GM15510 (cell line): ENCODE results near the gene PLEKHD1.

Experiments
- POLR2A ChIP-seq: IDR thresholded peaks from 3 replicates; pipeline ENCODE4 v1.6.1; 2011; ENCODE audit warnings: borderline replicate concordance; ENCODE audit not compliant: insufficient read length; ENCODE audit errors: extremely low read depth

The PLEKHD1 gene

DNA sequence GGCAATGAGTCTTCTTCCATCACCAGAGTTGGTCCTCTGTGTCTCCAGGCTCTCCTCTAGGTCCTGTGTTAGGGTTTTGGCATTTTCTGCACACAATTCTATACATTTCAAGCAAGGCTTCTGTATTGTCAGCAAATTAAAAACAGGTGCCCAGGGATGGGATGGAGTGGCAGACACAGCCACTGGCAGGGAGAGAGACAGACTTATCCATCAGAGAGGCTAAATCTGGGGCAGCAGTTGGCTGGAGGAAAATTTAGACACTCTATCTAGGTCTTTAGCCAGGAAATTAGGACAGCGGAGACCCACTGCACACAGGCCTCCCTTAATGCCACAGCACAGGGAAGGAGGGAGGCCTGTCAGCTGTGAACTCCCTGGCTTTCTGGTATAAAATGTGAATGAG is 20.2 kb downstream of the PLEKHD1 start:
- no peak for TF ChIP-seq POLR2A

GRCh38 chr14:69505338-69506240 is 21.1 kb downstream of the PLEKHD1 start:
- no peak for TF ChIP-seq POLR2A

DNA sequence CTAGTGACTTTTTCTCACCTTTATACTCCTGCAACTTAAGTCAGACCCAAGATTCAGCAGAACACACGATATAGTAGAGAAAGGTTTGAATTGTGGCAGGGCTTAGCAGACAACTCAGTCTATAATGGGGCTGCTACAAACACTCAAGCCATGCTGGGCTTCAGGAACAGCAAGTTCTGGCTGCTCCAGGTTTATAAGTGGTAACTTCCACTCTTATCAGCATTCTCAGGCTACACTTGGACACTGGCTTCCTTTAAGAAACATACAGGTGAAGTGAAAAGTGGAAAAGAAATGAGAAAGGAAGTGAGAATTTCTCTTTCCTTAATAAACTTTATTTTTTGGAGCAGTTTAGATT is 21.7 kb downstream of the PLEKHD1 start:
- no peak for TF ChIP-seq POLR2A

- no peak for TF ChIP-seq POLR2A
These were observed 34.0 kb downstream of the PLEKHD1 start for GRCh38 chr14:69518289-69519101.

DNA sequence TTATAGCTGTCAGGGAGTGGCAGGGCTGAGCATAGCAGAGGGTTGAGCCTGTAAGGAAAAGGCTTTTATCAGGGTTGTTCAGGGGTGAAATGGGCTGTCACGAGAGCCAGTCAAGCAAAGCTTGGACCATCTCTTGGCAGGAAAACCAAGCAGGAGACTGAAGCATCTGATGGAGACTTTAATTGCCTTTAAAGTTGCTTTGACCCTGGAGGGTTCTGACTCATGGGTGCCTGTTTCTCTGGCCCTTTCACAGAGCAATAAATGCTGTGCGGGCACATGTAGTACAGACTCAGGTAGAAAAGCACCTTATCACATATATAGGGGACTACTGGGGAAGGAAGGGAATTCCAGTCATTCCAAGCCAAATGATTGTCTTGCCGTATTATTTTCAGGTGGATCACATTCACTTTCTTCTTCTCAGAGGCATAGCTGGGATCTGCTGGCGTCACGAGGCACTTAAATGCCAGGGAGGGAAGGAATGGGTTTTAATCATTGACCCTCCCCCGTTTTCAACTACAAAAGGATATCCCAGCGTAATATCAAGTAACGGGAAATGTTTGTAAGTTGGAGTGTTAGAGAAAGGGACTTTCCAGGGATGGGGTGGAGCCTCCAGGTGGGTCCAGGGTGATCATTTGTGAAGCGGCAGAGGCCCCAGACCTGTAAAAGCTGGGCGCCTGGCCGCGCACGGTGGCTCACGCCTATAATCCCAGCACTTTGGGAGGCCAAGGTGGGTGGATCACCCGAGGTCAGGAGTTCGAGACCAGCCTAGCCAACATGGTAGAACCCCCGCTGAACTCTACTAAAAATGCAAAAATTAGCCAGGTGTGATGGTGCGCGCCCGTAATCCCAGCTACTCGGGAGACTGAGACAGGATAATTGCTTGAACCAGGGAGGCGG is 34.9 kb downstream of the PLEKHD1 start:
- TF ChIP-seq POLR2A: no peak

- TF ChIP-seq POLR2A: no peak
These were observed 37.5 kb downstream of the PLEKHD1 start for GRCh38 chr14:69522026-69522425.

GRCh38 chr14:69525896-69526295 is 41.4 kb downstream of the PLEKHD1 start:
- TF ChIP-seq POLR2A: no peak

DNA sequence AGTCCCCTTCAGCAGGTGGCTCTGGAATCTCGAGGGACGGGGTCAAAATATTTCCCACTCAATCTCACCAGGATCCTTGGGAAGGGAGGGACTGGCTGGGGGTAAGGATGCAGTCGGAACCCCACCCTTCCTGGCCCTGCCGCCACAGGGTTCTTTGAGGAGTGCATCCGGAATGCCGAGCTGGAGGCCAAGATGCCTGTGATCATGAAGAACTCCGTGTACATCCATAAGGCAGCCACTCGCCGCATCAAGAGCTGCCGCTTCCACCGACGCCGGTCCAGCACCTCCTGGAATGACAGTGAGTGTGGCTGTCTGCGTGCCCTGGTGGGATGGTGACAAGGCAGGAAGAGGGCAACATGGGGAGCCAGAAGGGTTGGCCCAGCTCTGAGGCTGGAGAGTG is 43.1 kb downstream of the PLEKHD1 start:
- no peak for TF ChIP-seq POLR2A

- TF ChIP-seq POLR2A: no peak
These were observed 43.6 kb downstream of the PLEKHD1 start for GRCh38 chr14:69528143-69528542.

GRCh38 chr14:69528930-69529329 is 44.4 kb downstream of the PLEKHD1 start:
- TF ChIP-seq POLR2A: no peak

GRCh38 chr14:69529563-69529962 is 45.0 kb downstream of the PLEKHD1 start:
- TF ChIP-seq POLR2A: no peak

GRCh38 chr14:69530095-69530494 is 45.6 kb downstream of the PLEKHD1 start:
- TF ChIP-seq POLR2A: no peak

DNA sequence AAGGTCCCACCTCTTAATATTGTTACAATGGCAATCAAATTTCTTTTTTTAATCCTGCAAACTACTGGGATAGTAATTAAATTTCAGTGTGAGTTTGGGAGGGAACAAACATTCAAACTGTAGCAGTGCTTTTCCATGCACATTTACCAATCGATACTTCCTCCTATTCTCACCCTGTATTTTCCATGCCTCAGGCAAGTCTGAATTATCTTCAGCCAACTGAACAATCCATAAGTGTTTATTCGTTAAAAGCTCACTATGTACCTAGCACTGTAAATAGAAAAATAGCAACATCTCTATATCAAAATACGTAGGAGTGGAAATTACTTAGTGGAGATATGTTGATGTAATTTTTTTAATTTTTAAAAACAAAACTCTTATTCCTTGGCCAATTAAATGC is 46.6 kb downstream of the PLEKHD1 start:
- TF ChIP-seq POLR2A: no peak

DNA sequence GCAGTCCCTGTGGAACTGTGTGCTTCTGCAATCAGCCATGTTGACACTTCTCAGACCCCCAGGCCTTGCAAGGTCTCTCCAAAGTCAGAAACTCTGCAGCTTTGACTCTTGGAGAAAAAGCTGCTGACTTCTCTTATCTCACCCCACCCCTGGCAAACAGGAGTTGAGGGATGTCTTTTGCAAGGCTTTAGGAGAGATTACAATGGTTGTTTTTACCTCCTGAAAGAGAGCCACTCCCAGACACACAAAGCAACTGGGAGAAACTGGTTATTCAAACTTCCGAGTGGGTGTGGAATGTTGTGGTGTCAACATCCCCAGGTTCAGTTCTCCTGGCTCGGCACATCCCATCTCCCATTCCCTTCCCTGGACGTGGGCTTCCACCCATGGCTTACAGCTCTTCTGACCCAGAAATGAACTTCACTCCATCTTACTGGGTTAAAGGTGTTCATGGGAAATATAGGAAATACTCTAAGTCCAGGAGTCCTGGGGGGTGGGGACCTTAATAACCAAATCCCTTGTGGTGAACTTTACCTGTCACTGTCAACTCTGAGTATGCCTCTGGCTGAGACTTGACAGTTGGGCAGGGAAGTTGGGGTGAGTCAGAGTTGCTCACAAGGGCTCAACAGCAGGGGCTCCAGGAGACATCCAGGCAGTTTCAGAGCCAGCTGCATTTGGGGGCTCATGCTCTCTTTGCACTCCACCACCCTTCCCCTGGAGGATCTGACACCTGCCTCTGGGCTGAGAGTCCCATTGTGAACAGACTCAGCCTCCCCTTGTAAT is 48.2 kb downstream of the PLEKHD1 start:
- no peak for TF ChIP-seq POLR2A
